DOHH2 (cell line): Measurements from ENCODE around the gene GALNT7.

Experiments
- H3F3A ChIP-seq: fragments of 200-600 bp; sonication (generic), shearing (Covaris generic); 2 replicates; pipeline ENCODE4 v1.6.0; 2016; ENCODE audit warnings: antibody characterized with exemption, mild to moderate bottlenecking; ENCODE audit not compliant: control insufficient read depth, insufficient read depth
- H3K27ac ChIP-seq: fragments of 200-600 bp; sonication (generic); 2 replicates; pipeline ENCODE4 v1.5.1; 2014; ENCODE audit warnings: low read depth, mild to moderate bottlenecking, low read length, moderate library complexity
- H3K27me3 ChIP-seq: fragments of 200-600 bp; sonication (generic); 2 replicates; pipeline ENCODE4 v1.6.1; 2014; ENCODE audit warnings: mild to moderate bottlenecking, low read length, mixed read lengths; ENCODE audit not compliant: control insufficient read depth
- H3K36me3 ChIP-seq: fragments of 200-600 bp; sonication (generic); 2 replicates; pipeline ENCODE4 v1.6.1; 2014; ENCODE audit warnings: mild to moderate bottlenecking, low read length, moderate library complexity, mixed read lengths; ENCODE audit not compliant: control insufficient read depth
- H3K4me1 ChIP-seq: fragments of 200-600 bp; sonication (generic); 2 replicates; pipeline ENCODE4 v1.6.1; 2014; ENCODE audit warnings: mild to moderate bottlenecking, low read length, mixed read lengths; ENCODE audit not compliant: control insufficient read depth
- H3K4me2 ChIP-seq: fragments of 200-600 bp; sonication (generic); 2 replicates; pipeline ENCODE4 v1.6.0; 2014; ENCODE audit warnings: mild to moderate bottlenecking, low read length, moderate library complexity
- H3K4me3 ChIP-seq: fragments of 200-600 bp; sonication (generic); 2 replicates; pipeline ENCODE4 v1.5.1; 2014; ENCODE audit warnings: mild to moderate bottlenecking, low read length, mixed read lengths
- H3K79me2 ChIP-seq: fragments of 200-600 bp; sonication (generic); 2 replicates; pipeline ENCODE4 v1.6.1; 2014; ENCODE audit warnings: mild to moderate bottlenecking, low read length, mixed read lengths; ENCODE audit not compliant: control insufficient read depth
- H3K9me2 ChIP-seq: fragments of 200-600 bp; sonication (generic); replicated peaks from 2 replicates; pipeline ENCODE4 v1.6.1; 2014; ENCODE audit warnings: mild to moderate bottlenecking, low read length, mixed read lengths; ENCODE audit not compliant: control insufficient read depth
- H3K9me3 ChIP-seq: fragments of 200-600 bp; sonication (generic); 2 replicates; pipeline ENCODE4 v1.6.1; 2014; ENCODE audit warnings: antibody characterized with exemption, low read length, mixed read lengths; ENCODE audit not compliant: control insufficient read depth, insufficient read depth
- H4K20me1 ChIP-seq: fragments of 200-600 bp; sonication (generic); 2 replicates; pipeline ENCODE4 v1.6.0; 2014; ENCODE audit warnings: low read depth, mild to moderate bottlenecking, antibody characterized with exemption, low read length, moderate library complexity; ENCODE audit not compliant: control insufficient read depth, insufficient read depth
- EZH2phosphoT487 ChIP-seq: fragments of 200-600 bp; sonication (generic); IDR thresholded peaks from 2 replicates; pipeline ENCODE4 v1.6.1; 2017; ENCODE audit warnings: borderline replicate concordance, mild to moderate bottlenecking, antibody characterized with exemption, low read length, moderate library complexity, mixed read lengths
- TF ChIP-seq, protein P1 (sequence below): fragments of 200-600 bp; sonication (generic); IDR thresholded peaks from one replicate; pipeline ENCODE4 v1.5.1; 2014; ENCODE audit warnings: antibody characterized with exemption, mild to moderate bottlenecking, low read depth, low read length; ENCODE audit not compliant: poor library complexity, severe bottlenecking

GALNT7 gene

GRCh38 chr4:173176010-173176409 is 7.4 kb downstream of the GALNT7 start:
- no peaks in the 10 kb centered on the region; the same call in 1 of the 2 replicates for H3F3A ChIP-seq
- H3K27me3 ChIP-seq: no peaks in the 10 kb centered on the region
- peaks cover 7% of the 10 kb centered on the region for H3K36me3 ChIP-seq

DNA sequence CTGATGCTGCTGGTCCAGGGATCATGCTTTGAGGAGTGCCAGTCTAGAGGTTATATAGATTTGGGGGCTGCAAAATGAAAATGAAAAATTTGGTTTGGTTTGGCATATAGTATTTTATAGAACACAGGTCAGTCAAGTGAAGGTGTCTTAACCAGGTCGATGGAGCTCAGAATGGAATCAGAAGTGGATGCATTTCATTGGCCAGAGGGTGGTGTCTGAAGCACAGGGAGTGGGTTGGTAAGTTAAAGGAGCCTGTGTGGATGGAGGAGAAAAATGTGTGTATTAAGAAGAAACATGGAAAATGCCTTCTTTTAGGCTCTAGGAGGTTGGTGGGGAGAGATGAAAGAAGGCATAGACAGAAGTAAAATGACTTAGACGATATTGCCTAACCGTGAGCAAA is 8.6 kb downstream of the GALNT7 start:
- H3K27ac ChIP-seq: no peak overlapping the region
- H4K20me1 ChIP-seq: peaks cover 7% of the 10 kb centered on the region; the same call in 1 of the 2 replicates
- H3K4me1 ChIP-seq: peaks cover 60% of the 10 kb centered on the region
- H3K4me3 ChIP-seq: no peak overlapping the region
- peaks cover 3% of the 10 kb centered on the region; the same call in 1 of the 2 replicates for H3K36me3 ChIP-seq
- no peaks in the 10 kb centered on the region for H3K9me3 ChIP-seq
- no peaks in the 10 kb centered on the region for H3K27me3 ChIP-seq
- peaks cover 99% of the 10 kb centered on the region for H3K79me2 ChIP-seq
- peak overlapping the region; percentile 11; the same call in 1 of the 2 replicates for H3K4me2 ChIP-seq
- H3K9me2 ChIP-seq: no peaks in the 10 kb centered on the region
- TF ChIP-seq, protein P1, sequence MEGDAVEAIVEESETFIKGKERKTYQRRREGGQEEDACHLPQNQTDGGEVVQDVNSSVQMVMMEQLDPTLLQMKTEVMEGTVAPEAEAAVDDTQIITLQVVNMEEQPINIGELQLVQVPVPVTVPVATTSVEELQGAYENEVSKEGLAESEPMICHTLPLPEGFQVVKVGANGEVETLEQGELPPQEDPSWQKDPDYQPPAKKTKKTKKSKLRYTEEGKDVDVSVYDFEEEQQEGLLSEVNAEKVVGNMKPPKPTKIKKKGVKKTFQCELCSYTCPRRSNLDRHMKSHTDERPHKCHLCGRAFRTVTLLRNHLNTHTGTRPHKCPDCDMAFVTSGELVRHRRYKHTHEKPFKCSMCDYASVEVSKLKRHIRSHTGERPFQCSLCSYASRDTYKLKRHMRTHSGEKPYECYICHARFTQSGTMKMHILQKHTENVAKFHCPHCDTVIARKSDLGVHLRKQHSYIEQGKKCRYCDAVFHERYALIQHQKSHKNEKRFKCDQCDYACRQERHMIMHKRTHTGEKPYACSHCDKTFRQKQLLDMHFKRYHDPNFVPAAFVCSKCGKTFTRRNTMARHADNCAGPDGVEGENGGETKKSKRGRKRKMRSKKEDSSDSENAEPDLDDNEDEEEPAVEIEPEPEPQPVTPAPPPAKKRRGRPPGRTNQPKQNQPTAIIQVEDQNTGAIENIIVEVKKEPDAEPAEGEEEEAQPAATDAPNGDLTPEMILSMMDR: no peak
- TF ChIP-seq EZH2phosphoT487: no peak
- no peaks in the 10 kb centered on the region; the same call in 1 of the 2 replicates for H3F3A ChIP-seq

More at GRCh38 chr4:173176010-173176409, 7.4 kb downstream of the GALNT7 start:
- no peak overlapping the region for H3K27ac ChIP-seq
- no peaks in the 10 kb centered on the region for H3K9me3 ChIP-seq
- no peak overlapping the region for H3K4me2 ChIP-seq
- peaks cover 8% of the 10 kb centered on the region; the same call in 1 of the 2 replicates for H4K20me1 ChIP-seq
- TF ChIP-seq, protein P1: no peak
- TF ChIP-seq EZH2phosphoT487: no peak
- peaks cover 99% of the 10 kb centered on the region for H3K79me2 ChIP-seq
- no peaks in the 10 kb centered on the region for H3K9me2 ChIP-seq
- H3K4me1 ChIP-seq: peaks cover 64% of the 10 kb centered on the region
- H3K4me3 ChIP-seq: no peak overlapping the region

DNA sequence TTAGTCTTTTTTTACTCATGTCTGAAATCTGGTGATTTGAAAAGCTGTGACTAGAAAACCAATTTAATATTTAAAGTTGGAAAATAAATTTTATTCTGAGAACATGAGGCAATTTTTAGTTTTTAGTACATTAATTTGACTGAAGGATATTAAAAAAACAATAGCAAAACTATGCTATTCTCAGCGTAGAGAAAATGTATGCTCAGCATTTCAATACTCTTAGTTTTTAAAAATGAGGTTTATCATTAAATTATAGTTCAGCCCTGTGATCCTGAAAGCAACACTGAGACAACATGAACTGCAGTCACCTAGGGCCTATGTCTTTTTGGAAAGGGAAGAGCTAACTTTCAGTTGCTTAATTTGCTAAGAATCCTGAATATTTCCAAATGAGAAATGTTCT is 9.5 kb downstream of the GALNT7 start:
- peaks cover 55% of the 10 kb centered on the region for H3K4me1 ChIP-seq
- H3K4me2 ChIP-seq: no peak overlapping the region

More for the DNA sequence above, 9.5 kb downstream of the GALNT7 start:
- Histone ChIP-seq H3K36me3 (peaks cover 2% of the 10 kb centered on the region), H3K9me2 (no peaks in the 10 kb centered on the region), H3K4me3 (no peak overlapping the region), H4K20me1 (peaks cover 3% of the 10 kb centered on the region; the same call in 1 of the 2 replicates), H3K27ac (no peak overlapping the region), H3K79me2 (peaks cover 99% of the 10 kb centered on the region), H3K27me3 (no peaks in the 10 kb centered on the region), H3F3A (no peaks in the 10 kb centered on the region; the same call in 1 of the 2 replicates), H3K9me3 (no peaks in the 10 kb centered on the region)
- TF ChIP-seq, protein P1: no peak
- TF ChIP-seq EZH2phosphoT487: no peak
